HUES64 (cell line): ENCODE results near the gene CDKN2A.

Experiments used
- H3K27ac ChIP-seq: 2 replicates; pipeline ENCODE4 v1.7.0; 2013; ENCODE audit warnings: low read depth, low read length, inconsistent platforms
- H3K27me3 ChIP-seq: 2 replicates; pipeline ENCODE4 v1.6.1; 2013; ENCODE audit warnings: mild to moderate bottlenecking, low read length; ENCODE audit not compliant: insufficient read depth
- H3K36me3 ChIP-seq: 2 replicates; pipeline ENCODE4 v1.6.1; 2013; ENCODE audit warnings: mild to moderate bottlenecking, low read length; ENCODE audit not compliant: insufficient read depth
- H3K4me1 ChIP-seq: 2 replicates; pipeline ENCODE4 v1.6.1; 2013; ENCODE audit warnings: mild to moderate bottlenecking, low read length, moderate library complexity; ENCODE audit not compliant: insufficient read depth
- H3K4me3 ChIP-seq: 2 replicates; pipeline ENCODE4 v1.5.1; 2013; ENCODE audit warnings: mild to moderate bottlenecking, low read length, moderate library complexity
- H3K9ac ChIP-seq: 2 replicates; pipeline ENCODE4 v1.6.1; 2013; ENCODE audit warnings: mild to moderate bottlenecking, low read depth, low read length
- H3K9me3 ChIP-seq: 2 replicates; pipeline ENCODE4 v1.6.1; 2013; ENCODE audit warnings: low read depth, low read length; ENCODE audit not compliant: insufficient read depth
- WGBS: fragments of 150-250, 120-280 bp; methylation state at CpG from one replicate; pipeline ENCODE4 v1.1.7; 2013; ENCODE audit warnings: missing lambda C conversion rate; 5-methylcytosine and 5-hydroxymethylcytosine counted together

The CDKN2A gene

DNA sequence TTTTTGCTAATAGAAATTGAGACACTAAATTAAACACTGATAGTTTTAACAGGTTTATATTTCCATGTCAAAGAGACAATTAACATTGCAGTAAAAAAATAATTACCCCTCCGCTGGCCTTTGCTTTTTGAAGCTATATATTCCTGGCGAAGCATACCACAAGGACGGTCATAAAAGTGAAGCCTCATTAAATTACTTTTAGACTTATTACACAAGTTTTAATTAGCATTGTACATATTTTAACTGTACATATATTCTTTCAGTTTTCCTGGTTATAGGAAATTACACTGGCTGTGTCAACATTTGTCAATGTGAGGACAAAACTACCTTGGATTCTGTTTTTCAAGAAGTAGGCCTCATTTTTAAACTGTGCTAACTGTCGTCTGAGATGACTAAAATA is 1.2 kb downstream of the CDKN2A start:
- no peaks in the 10 kb centered on the region for H3K9me3 ChIP-seq
- H3K9ac ChIP-seq: no peak overlapping the region
- no peak overlapping the region for H3K27ac ChIP-seq
- H3K27me3 ChIP-seq: peaks cover 98% of the 10 kb centered on the region
- H3K4me3 ChIP-seq: peak overlapping the region; percentile 50
- peaks cover 25% of the 10 kb centered on the region for H3K4me1 ChIP-seq
- no peaks in the 10 kb centered on the region for H3K36me3 ChIP-seq
- WGBS: 27% methylated on average over 4 of the region's 4 CpGs

DNA sequence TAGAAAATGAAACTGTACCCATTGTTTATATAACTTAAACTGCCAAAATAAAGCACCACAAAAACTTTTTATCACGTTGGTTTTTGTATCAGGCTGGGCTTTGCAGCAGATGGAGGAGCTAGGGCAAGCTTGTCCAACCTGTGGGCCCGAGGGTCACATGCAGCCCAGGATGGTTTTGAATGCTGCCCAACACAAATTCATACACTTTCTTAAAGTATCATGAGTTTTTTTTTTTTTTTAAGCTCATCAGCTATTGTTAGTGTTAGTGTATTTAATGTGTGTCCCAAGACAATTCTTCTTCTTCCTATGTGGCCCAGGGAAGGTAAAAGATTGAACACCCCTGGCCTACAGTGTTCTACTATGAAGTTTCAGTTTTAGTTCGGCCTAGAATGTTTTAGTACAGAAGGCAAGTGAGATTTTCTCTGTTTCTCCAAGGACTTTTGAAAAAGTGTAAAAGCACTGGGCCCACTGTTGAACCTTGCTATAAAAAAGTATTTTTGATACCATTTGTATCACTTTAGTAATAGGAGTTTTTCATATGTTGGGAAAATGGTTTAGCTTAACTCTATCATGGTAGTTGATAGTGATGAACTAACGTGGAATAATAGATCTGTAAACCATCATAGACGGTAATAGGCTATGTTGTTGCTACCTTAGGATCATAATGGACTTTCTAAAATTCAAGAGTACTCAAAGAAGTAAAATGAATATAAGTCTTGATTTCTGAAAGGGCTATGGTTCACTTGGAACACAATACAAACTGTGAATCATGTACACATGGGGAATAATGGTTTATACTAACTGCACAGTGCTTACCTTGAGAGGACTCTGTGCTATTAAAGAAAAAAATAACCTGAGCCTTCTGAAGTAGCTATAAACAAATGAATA is 2.9 kb downstream of the CDKN2A start:
- no peak overlapping the region for H3K9ac ChIP-seq
- WGBS: 64% methylated on average over 5 of the region's 5 CpGs
- peaks cover 13% of the 10 kb centered on the region; the same call in 1 of the 2 replicates for H3K4me1 ChIP-seq
- peaks cover 98% of the 10 kb centered on the region for H3K27me3 ChIP-seq
- H3K9me3 ChIP-seq: no peaks in the 10 kb centered on the region
- H3K27ac ChIP-seq: no peak overlapping the region
- H3K4me3 ChIP-seq: no peak overlapping the region
- no peaks in the 10 kb centered on the region for H3K36me3 ChIP-seq

DNA sequence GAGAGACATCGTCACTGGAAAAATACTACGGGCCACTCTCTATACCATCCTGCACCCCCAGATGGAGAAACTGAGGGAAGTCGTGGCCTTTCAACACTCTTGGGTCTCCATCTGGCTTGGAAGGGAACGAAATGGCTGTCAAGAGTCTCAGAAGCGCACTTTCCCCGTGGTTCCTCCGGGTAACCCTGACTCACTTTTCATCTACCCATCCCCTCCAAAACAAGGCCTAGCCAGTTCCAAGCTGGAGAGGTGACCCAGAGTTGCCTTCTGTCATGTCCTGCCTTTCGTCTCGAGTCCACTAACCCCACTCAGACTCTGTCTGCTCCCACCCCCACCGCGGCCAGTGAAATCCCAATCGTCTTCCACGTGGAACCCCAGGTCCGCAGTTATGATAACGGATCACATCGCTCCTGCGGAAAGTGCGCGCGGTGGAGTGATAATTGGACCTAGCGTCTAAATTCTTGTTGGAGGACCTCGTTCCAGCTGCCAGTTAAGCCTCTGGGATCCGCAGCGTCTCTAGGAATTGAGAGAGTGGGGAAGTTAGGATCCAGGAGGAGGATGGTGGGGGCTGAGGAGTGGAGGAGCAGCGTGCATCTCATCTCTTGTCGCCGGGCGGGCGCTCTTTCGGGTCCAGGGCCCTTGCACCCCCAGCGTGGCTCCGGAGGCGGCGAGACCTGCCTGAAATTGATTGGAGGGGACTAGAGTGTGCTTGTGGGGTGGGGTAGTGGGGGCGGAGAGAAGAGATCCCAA is 4.6 kb downstream of the CDKN2A start:
- 28% methylated on average over 35 of the region's 35 CpGs for WGBS
- no peak overlapping the region for H3K9ac ChIP-seq
- no peak overlapping the region for H3K27ac ChIP-seq
- peak overlapping the region; percentile 40 for H3K4me3 ChIP-seq
- no peaks in the 10 kb centered on the region for H3K36me3 ChIP-seq
- H3K4me1 ChIP-seq: peaks cover 13% of the 10 kb centered on the region; the same call in 1 of the 2 replicates
- peaks cover 98% of the 10 kb centered on the region for H3K27me3 ChIP-seq
- no peaks in the 10 kb centered on the region for H3K9me3 ChIP-seq

DNA sequence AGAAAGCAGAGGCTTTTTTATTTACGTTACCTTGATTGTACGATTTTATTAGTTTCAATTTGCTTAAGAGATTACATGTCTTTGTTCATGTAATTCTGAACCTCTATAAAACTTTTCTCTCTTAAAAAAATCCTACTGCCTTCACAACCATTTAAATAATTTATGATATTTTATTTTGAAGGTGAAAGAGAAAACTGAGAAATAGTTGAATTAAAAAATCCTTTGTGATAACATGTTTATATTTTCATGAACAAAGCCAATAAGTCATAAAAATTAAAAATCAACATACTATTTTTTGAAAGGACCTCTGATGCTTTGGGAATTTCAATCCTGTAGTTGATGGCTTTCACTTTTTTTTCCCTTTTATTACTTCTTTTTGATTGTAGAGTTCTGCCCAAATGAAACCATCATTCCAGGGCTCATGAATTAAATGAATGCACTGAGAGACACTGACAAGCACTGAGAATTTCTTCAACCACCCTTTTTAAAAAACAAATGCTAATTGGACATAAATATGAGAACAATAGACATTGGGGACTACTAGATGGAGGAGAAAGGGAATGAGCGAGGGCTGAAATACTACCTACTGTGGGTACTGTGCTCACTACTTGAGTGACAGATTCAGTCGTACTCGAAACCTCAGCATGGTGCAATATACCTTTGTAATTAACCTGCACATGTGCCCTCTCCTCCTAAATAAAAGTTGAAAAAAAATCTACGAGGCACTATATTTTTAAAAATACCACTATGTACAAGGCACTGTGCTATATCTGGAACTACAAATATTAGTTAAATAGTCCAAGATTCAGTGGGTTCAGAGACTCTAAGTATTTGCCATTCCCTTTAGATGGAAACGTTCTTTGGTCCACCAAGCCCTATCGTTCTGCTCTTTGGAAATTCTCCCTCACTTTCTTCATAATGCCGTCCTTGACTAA is 5.9 kb downstream of the CDKN2A start:
- Histone ChIP-seq H3K27me3 (peaks cover 100% of the 10 kb centered on the region), H3K4me3 (no peak overlapping the region), H3K9ac (no peak overlapping the region), H3K36me3 (no peaks in the 10 kb centered on the region), H3K9me3 (no peaks in the 10 kb centered on the region), H3K27ac (no peak overlapping the region), H3K4me1 (peaks cover 7% of the 10 kb centered on the region; the same call in 1 of the 2 replicates)
- WGBS: 45% methylated on average over 6 of the region's 9 CpGs

DNA sequence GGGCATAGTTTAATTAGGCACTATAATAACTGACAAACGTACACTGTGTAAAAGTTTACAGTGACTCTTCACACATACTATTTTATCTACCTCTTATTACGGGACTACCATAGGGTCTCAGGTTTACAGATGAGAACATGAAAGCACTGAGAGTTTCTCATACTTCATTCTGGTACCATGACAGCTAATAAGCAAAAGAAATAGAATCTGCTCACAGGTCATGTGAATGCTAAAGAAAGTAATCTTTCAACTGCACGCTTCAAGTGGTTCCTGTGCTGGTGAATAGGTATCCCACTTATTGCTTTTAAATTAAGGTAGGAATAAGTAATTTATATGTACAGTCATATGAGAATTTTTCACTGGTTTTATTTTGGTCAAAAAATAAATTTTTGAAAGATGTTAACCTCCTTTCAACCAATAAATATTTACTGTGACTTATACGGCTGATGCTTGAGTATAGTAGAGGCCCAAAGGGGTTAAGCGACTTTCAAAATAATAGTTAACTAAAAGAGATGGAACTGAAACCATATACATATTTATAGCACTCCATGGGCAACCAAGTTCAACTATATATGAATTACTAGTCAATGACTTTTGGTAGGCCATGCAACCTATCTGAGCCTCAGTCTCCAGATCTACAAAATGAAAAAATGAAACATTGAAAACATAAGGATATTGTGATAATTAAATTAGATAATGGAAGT is 8.1 kb downstream of the CDKN2A start:
- 0 out of 2 replicates have a peak, but pooled peaks cover 3% of the 10 kb centered on the region for H3K4me1 ChIP-seq
- H3K4me3 ChIP-seq: no peak overlapping the region
- WGBS: 84% methylated on average over 3 of the region's 5 CpGs
- H3K27me3 ChIP-seq: peaks cover 100% of the 10 kb centered on the region
- H3K9me3 ChIP-seq: no peaks in the 10 kb centered on the region
- H3K27ac ChIP-seq: no peak overlapping the region
- H3K36me3 ChIP-seq: no peaks in the 10 kb centered on the region
- no peak overlapping the region for H3K9ac ChIP-seq

DNA sequence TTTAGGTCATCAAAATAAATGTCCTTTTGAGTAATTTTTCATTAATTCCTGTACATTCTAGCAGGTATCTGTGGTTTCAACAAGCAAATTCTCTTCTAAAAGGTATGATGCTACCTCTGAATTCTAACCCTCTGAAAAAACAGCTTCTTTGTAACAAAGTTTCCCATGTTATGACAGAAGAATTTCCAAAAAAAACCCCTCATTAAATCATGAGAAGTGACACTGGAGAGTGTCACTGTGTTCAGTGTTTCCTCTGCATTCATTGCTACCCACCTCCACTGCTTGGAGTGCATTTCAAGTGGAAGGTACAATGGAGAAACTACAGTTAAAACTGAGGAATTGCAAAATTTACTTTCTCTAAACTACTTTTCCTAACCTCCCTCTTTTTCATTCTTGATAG is 10.1 kb downstream of the CDKN2A start:
- no peak overlapping the region for H3K27ac ChIP-seq
- peaks cover 97% of the 10 kb centered on the region for H3K27me3 ChIP-seq

DNA sequence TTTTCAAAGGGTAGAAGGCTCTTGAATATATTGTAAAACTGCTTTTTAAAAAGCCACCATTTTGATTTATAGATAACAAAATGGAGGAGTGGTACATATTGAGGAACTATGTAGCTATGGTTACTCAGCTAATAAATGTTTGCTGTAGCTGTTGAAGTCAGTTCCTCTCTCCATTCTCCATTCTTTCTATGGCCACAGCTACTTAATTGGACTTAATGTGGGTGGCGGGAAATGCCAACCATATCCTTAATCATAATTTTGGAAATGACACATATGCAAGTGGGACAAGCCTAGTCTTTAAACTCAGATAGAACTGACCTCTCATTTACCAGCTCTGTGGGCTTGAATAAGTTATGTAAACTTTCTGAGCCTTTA is 10.6 kb downstream of the CDKN2A start:
- WGBS: 80% methylated on average over 1 of the region's 1 CpG
- H3K4me1 ChIP-seq: no peaks in the 10 kb centered on the region
- peaks cover 97% of the 10 kb centered on the region for H3K27me3 ChIP-seq

More for the DNA sequence above, 10.1 kb downstream of the CDKN2A start:
- no peak overlapping the region for H3K4me3 ChIP-seq
- no peaks in the 10 kb centered on the region for H3K36me3 ChIP-seq
- H3K4me1 ChIP-seq: no peaks in the 10 kb centered on the region
- H3K9me3 ChIP-seq: no peaks in the 10 kb centered on the region
- H3K9ac ChIP-seq: no peak overlapping the region

DNA sequence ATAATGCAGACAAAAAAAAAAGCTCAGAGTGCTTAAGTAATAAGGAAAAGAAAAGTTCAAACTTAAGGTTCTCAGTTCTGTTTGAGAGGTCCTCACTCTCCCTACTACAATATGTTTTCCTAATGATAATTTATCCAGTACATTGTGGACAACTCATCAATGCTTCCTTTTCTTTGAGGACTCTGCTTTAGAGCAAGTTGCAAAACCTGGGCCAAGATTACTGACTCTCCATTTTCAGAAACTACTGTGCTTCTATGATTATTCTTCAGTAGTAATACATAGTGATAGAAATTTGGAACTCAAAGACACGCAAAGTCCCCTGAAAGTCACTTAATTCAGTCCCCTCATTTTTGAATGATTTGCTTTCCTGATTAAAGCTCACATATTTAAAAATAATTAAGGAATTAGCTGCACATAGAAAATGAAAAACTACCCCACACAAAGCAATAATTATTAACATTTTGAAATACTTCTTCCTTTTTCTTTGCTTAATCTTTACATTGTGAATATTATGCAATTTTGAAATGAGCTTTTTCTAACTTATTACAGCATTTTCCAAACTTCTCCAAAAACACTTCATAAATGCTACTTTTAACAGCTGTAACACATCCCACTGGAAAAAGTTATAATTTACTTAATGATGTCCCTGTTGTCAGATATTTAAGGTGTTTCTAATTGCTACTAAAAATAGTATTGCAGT is 11.2 kb downstream of the CDKN2A start:
- H3K27ac ChIP-seq: no peak overlapping the region
- H3K36me3 ChIP-seq: no peaks in the 10 kb centered on the region
- H3K9ac ChIP-seq: no peak overlapping the region
- peaks cover 97% of the 10 kb centered on the region for H3K27me3 ChIP-seq
- no peak overlapping the region for H3K4me3 ChIP-seq
- H3K9me3 ChIP-seq: no peaks in the 10 kb centered on the region
- H3K4me1 ChIP-seq: no peaks in the 10 kb centered on the region
- WGBS: 86% methylated on average over 1 of the region's 1 CpG

More for the DNA sequence above, 10.6 kb downstream of the CDKN2A start:
- no peaks in the 10 kb centered on the region for H3K9me3 ChIP-seq
- H3K9ac ChIP-seq: no peak overlapping the region
- H3K27ac ChIP-seq: no peak overlapping the region
- no peaks in the 10 kb centered on the region for H3K36me3 ChIP-seq
- H3K4me3 ChIP-seq: no peak overlapping the region

DNA sequence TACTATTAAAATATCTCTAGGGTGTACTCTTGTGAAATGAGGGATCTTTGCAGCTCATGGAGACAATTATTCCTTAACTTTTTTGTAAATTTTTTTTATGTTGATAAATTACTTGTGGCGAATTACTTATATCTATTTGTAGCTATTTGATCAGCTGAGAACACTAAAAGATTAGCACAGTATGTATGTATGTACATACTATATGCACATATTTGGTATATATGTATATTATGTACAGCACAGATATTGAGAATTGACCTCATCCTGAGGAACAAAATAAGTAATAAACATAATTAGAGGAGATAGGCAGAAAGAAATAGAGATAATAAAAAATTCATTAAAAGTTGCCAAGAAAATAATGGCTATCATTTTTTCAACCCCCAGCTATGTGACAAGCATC is 11.8 kb downstream of the CDKN2A start:
- Histone ChIP-seq H3K9ac (no peak overlapping the region), H3K27me3 (peaks cover 97% of the 10 kb centered on the region)

DNA sequence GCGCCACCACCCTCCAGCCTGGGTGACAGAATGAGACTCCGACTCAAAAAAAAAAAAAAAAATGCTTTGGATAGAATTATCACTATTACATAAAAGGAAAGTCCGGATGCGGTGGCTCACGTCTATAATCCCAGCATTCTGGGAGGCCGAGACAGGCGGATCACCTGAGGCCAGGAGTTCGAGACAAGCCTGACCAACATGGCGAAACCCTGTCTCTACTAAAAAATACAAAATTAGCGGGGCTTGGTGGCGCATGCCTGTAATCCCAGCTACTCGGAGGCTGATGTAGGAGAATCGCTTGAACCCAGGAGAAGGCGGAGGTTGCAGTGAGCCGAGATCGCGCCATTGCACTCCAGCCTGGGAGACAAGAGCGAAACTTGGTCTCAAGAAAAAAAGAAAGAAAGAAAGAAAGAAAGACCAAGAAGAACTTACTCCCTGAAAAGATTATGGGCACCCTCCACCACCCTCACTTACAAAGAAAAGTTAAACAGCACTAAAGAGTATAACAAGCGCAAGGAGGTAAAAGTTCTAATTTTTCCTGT is 17.8 kb downstream of the CDKN2A start:
- Histone ChIP-seq H3K9ac (no peak overlapping the region), H3K9me3 (no peaks in the 10 kb centered on the region), H3K4me3 (no peak overlapping the region), H3K4me1 (peaks cover 4% of the 10 kb centered on the region), H3K27ac (no peak overlapping the region), H3K36me3 (no peaks in the 10 kb centered on the region), H3K27me3 (peaks cover 97% of the 10 kb centered on the region)
- 34% methylated on average over 19 of the region's 19 CpGs for WGBS

More for the DNA sequence above, 11.8 kb downstream of the CDKN2A start:
- WGBS: no CpG with 5 or more reads among the region's 1 CpG
- Histone ChIP-seq H3K4me1 (no peaks in the 10 kb centered on the region), H3K27ac (no peak overlapping the region), H3K36me3 (no peaks in the 10 kb centered on the region), H3K9me3 (no peaks in the 10 kb centered on the region), H3K4me3 (no peak overlapping the region)
